ENCODE results near the gene BCDIN3D. TPM values are rescaled to one million over a fixed set of nuclear protein-coding genes. Genes with fewer than 3 reads are reported as not detected.

Gene BCDIN3D
- total RNA-seq, 4 donors from 2014 or later, result 1.9 to 3.4 (median 2.7) TPM

GRCh38 chr12:49888461-49889151 lies 45.7 kb upstream of the BCDIN3D start:
- no peak for TF ChIP-seq CTCF (IDR thresholded peaks at IDR 0.05; ENCODE audit: low read depth)

- no peak for TF ChIP-seq CTCF (IDR thresholded peaks at IDR 0.05; ENCODE audit: low read depth)
These were observed 44.9 kb upstream of the BCDIN3D start for GRCh38 chr12:49887536-49888401.

- no peak for TF ChIP-seq CTCF (IDR thresholded peaks at IDR 0.05; ENCODE audit: low read depth)
These were observed 44.2 kb upstream of the BCDIN3D start for GRCh38 chr12:49887091-49887490.

- TF ChIP-seq CTCF (IDR thresholded peaks at IDR 0.05; ENCODE audit: low read depth), result no peak
These were observed 43.0 kb upstream of the BCDIN3D start for GRCh38 chr12:49885663-49886461.

GRCh38 chr12:49885118-49885517 lies 42.2 kb upstream of the BCDIN3D start:
- TF ChIP-seq CTCF (IDR thresholded peaks at IDR 0.05; ENCODE audit: low read depth), result no peak

- no peak for TF ChIP-seq CTCF (IDR thresholded peaks at IDR 0.05; ENCODE audit: low read depth)
These were observed 40.1 kb upstream of the BCDIN3D start for GRCh38 chr12:49882851-49883464.
